SH-SY5Y (cell line): ENCODE data around the gene PKNOX2.

Experiments used
- GATA2 ChIP-seq: IDR thresholded peaks from 2 replicates; pipeline ENCODE4 v1.6.1; 2011; ENCODE audit warnings: mild to moderate bottlenecking, low read depth, low read length
- GATA3 ChIP-seq: IDR thresholded peaks from 2 replicates; pipeline ENCODE4 v1.6.1; 2011; ENCODE audit warnings: low read depth, mild to moderate bottlenecking, low read length, moderate library complexity

GRCh38 chr11:125387901-125388300 is 223.3 kb downstream of the PKNOX2 start:
- TF ChIP-seq GATA2 (no peak), GATA3 (no peak)
